ENCODE results near the gene ZCCHC10. TPM values are rescaled to one million over a fixed set of nuclear protein-coding genes. Genes with fewer than 3 reads are reported as not detected.

Gene ZCCHC10
- total and polyA plus RNA-seq, 9 of the 15 experiments (the other 6 are each of a cell fraction or from before 2014, with no cell fraction given): 11.9 to 146 (median 51.8) TPM

GRCh38 chr5:133075572-133076536 lies 49.5 kb upstream of the ZCCHC10 start:
- no peak overlapping the region for H2AFZ ChIP-seq (ENCODE audit: low read depth, low read length)
- H3K4me3 ChIP-seq: no peak overlapping the region
- intact Hi-C loops (cut with micrococcal nuclease) (no loop called here), in situ Hi-C loops (cut with MboI) (no loop called here)
- H3K9ac ChIP-seq (ENCODE audit: insufficient read depth in 1 of 2, low read depth in 2 of 2, low read length in 2 of 2): no peak overlapping the region
- ATAC-seq (no peak; the same call in 2 of the 3 replicates), DNase-seq (ENCODE audit: extremely low read depth in 1 of 4, low spot score in 3 of 4) (no peak), FAIRE-seq (no peak)
- no peaks in the 10 kb centered on the region for H3K9me1 ChIP-seq (ENCODE audit: control insufficient read depth, insufficient read depth, low read length)
- CTCF ChIA-PET (ENCODE audit: low intra/inter-chr PET ratio): no interaction called here
- H4K20me1 ChIP-seq (replicated peaks; ENCODE audit: control insufficient read depth, insufficient read depth, low read length): 0 out of 2 replicates have a peak, but pooled peaks cover 8% of the 10 kb centered on the region
- peaks cover 79% of the 10 kb centered on the region for H3K79me2 ChIP-seq (ENCODE audit: control insufficient read depth, insufficient read depth, low read length)
- no peak overlapping the region for H3K4me2 ChIP-seq (ENCODE audit: insufficient read depth, low read length)
- no peaks in the 10 kb centered on the region for H3K9me3 ChIP-seq (replicated peaks; ENCODE audit: control insufficient read depth, insufficient read depth, low read depth, low read length)
- POLR2A ChIA-PET: interaction anchor here (0.6 to 1.4 kb wide), 5 partner anchors 9 to 112 kb away, joined by 3 to 5 read pairs (median 4); partner anchors contain the start of genes AFF4 and HSPA4
- H3K27ac ChIP-seq (ENCODE audit: extremely low read depth, low read depth, low read length): no peak overlapping the region
- H3K4me1 ChIP-seq (replicated peaks in 1 of 2; ENCODE audit: control insufficient read depth in 2 of 2, insufficient read depth in 2 of 2, low read length in 2 of 2): peaks cover 0 to 3% of the 10 kb centered on the region in 2 experiments; a peak in 2 of 5 replicates
- H3K36me3 ChIP-seq (ENCODE audit: control insufficient read depth, insufficient read depth, low read length): peaks cover 89% of the 10 kb centered on the region
- H3K27me3 ChIP-seq (ENCODE audit: control insufficient read depth in 2 of 2, insufficient read depth in 2 of 2, low read length in 2 of 2): no peaks in the 10 kb centered on the region
- no TSS peak for BruUV-seq (replicated peaks)
- WGBS (ENCODE audit: insufficient coverage, low coverage, missing lambda C conversion rate): 82% methylated on average over 7 of the region's 7 CpGs
- TF ChIP-seq NCOA1 (IDR thresholded peaks at IDR 0.05; ENCODE audit: low read depth) (no peak), POLR3G (IDR thresholded peaks at IDR 0.05; ENCODE audit: extremely low read depth, insufficient read length, insufficient replicate concordance) (no peak), E2F8 (IDR thresholded peaks at IDR 0.05; ENCODE audit: low read depth, partially characterized antibody) (no peak), CBFB (CRISPR knock-in tag; IDR thresholded peaks at IDR 0.05) (no peak), RFX1 (IDR thresholded peaks at IDR 0.05) (no peak), NR2C2 (CRISPR knock-in tag; IDR thresholded peaks at IDR 0.05) (no peak), NR2C2 (tag; IDR thresholded peaks at IDR 0.05) (no peak), ZNF584 (CRISPR knock-in tag; IDR thresholded peaks at IDR 0.05; ENCODE audit: low read depth) (no peak), ZNF436 (CRISPR knock-in tag; IDR thresholded peaks at IDR 0.05) (no peak), PCBP1 (IDR thresholded peaks at IDR 0.05; ENCODE audit: low read depth, low read length, poor library complexity, severe bottlenecking) (no peak), E2F4 (CRISPR knock-in tag; IDR thresholded peaks at IDR 0.05; ENCODE audit: low read depth) (no peak), BDP1 (IDR thresholded peaks at IDR 0.05; ENCODE audit: insufficient read depth, insufficient read length) (no peak), ZC3H11A (IDR thresholded peaks at IDR 0.05; ENCODE audit: low read depth, low read length) (no peak), THAP12 (CRISPR knock-in tag; IDR thresholded peaks at IDR 0.05) (no peak), TEAD1 (CRISPR knock-in tag; IDR thresholded peaks at IDR 0.05) (no peak), ZZZ3 (IDR thresholded peaks at IDR 0.05) (no peak)
